Globus pallidus (tissue), 1 donor: Measurements from ENCODE around the gene MAGI1.

Experiments used
- DNase-seq: peaks from one replicate; pipeline ENCODE4 v3.0.0-alpha.2; 2015; ENCODE audit warnings: low spot score

MAGI1 gene

DNA sequence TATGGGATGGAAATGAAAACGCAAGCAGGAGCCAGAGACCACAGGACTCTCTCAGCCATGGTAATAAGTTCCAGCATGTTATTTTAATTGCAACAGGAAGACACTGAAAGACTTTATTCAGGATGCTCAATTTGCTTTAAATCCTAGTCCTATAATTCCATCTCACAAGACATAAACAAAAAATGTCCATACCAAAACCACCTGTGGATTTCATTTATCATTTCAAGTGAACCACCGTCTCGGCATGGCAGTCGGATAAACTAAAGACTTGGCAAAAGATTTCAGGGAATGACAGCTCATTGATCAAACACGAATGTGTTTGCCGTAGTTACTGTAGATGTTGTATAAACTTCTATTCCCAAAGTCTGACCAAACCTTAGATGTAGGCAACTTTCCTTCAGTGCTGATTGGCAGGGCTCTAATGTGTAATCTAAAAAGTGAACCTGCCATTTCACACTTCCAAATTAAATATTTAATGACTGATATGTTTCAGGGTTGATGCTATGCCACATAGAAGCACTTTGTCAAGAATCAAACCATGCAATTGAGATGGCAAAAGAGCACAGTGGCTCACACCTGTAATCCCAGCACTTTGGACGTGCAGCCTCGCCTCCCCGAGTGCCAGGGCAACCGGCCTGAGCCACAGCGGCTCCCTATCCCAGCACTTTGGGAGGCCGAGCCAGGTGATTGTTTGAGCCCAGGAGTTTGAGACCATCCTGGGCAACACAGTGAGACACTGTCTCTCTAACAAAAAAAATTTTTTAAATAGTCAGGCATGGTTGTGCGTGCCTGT is 331.7 kb downstream of the MAGI1 start:
- no peak for DNase-seq

DNA sequence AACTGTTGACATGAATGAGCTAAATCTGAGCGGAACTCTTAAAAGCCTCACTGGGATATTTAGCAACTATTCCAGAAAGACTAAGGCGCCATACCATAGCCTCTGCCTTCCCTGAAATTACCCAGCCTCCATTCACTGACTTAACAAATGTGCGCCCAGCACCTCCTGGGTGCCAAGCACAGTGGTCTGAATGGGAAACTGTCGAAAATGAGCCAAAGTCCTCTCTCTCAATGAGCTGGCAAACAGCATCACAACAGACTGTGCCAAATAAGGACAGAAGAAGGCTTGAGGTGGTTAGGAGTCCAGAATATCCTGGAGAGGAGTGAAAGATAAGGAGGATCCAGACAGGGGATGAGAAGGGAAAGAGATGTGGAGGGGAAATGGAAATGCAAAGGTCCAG is 332.4 kb downstream of the MAGI1 start:
- no peak for DNase-seq

DNA sequence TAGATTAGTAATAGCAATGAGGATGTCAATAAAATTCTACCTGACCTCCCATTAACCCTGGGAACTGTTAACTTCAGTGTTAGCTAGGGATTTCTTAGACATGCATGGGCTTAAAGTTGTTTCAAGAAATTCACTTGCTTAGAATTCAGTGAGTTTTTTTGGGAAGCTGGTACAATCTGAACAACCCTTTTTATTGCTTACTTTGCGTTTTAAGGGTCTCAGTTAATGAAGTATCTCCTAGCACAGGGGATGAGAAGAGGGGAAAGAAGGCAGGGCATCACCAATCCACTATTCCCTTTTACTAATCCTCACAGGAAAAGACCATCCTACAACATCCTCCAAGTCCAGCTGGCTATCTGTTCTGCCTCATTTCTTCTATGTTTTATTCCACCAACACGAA is 334.9 kb downstream of the MAGI1 start:
- no peak for DNase-seq

DNA sequence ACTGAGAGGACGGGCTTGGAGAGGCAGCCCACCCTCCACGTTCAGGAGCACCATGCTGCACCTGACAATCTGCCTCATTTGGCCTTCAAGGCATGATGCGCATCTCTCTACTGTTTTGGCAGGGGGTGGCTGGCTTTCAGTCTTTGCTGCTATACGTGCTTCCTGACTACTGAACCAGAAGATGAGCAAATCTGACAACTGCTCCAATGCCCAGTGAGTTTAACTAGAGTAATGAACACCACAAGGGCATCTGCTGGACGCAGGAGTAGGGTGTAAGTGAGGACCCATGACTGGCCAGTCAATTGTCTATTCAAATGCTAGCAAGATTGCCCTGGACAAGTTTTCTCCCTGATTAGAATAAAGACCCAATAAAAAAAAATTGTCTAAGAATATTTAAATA is 335.7 kb downstream of the MAGI1 start:
- DNase-seq, result no peak

DNA sequence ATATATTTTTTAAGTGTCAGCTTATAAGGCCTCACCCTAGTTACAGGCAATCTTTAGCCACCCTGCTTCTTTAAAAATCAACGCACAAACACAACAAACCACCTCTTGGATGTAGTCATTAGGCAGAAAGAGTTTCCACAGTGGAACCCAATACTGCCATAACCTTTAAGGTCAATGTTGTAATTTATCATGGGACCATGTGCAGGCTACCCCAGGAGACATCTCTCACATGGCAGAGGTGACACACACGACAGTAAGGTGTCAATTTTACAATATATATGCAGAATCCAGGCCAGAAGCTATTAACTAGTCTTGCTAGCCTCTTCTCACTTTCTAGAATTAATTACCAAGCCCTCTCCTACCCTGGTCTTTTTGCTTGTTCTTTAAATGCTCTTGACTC is 336.5 kb downstream of the MAGI1 start:
- no peak for DNase-seq

DNA sequence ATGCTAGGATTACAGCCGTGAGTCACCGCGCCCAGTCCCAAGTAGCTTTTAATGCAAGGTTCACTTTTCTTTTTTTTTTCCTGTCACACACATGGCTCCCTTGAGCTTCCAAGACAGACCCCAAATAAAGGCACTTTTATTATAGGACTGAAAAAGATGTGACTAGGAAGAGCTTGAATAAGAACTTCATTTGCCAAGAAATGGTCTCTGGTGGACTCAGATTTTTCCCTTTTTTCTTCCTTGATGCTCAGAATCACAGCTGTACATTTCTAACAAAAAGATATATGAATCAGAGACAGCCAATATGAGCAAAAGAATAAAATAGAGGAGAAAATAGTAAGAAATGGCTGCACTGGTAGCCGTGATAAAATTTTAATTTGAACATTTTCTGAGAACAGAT is 337.2 kb downstream of the MAGI1 start:
- no peak for DNase-seq

DNA sequence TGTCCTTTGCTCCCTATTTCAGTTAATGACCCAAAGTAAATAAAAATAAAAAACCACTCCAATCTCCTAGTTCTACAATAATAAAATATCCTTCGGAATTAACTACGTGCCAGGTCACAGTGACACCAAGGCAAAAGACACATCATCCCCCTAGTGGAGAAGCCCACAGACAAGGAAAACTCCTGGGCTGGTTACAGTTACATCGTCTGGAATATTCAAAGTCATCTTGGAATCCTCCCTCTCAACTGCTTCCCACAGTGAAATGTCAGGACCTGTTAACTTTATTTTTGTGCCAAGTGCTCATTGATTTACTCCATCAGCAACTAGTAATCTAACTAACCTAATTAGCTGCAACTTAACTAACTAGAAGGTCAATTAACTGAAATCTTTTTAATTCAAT is 349.3 kb downstream of the MAGI1 start:
- no peak for DNase-seq

DNA sequence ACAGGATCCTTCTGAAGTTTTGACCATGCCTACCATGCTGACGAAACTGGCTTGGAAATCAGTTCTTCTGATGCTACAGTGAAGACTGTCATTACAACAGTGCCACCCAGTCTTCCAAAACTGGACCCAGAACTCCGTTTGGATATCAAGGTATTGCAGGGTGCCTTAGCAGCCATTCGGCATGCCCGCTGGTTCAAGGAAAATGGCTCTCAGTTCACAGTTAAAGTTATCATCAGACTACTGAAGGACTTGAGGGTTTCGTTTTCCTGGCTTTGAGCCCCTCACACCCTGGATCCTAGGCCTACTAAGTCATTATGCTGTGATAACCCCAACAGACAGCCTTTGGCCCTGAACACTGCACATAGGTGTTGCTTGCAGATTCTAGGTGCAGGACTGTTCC is 351.0 kb downstream of the MAGI1 start:
- no peak for DNase-seq

DNA sequence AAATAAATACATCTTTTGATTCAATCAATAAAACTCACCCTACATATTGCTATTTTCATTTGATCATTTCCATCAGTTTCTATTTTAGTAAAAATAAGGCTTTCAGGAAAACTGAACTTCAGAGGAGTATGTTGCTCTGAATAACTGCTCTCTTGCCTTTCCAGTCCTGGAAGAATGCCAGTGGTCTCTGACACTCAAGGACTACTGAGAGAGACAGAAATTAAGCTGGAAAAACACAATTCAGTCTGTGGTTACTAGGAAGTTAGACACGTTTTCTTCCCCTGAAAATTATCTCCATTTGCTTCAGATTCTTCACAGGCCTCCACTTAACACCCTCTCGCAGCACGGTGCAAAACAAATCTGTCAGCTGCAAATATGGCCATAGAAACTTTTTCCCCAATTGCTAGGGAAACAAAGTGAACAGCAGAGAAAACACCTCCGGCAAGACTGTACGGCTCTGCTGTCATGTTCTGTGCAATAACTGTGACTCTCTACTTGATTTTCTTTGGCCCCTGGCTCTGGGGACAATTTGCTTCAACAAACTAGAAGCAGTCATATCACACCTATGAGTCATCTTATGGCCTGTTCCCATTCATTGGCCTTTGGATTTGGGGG is 353.0 kb downstream of the MAGI1 start:
- DNase-seq, result peak; percentile 24

DNA sequence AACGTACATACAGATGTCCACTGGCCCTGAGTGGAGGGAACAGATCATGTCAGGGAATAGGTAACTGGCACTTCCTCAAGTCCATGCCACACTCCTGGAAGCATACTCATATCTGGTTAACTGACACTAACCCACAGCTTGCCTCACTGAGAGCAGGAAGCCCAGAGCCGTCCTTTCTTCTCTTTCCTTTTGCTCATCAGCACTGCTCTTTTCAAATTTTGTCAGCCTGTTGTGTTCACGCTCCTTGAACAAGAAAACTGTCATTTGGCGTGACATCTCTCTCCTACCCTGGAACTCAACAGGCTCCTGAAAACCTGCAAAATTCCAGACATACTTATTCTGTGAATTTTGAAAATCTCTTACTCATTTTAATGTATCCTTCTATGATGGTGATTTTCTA is 360.2 kb downstream of the MAGI1 start:
- no peak for DNase-seq

DNA sequence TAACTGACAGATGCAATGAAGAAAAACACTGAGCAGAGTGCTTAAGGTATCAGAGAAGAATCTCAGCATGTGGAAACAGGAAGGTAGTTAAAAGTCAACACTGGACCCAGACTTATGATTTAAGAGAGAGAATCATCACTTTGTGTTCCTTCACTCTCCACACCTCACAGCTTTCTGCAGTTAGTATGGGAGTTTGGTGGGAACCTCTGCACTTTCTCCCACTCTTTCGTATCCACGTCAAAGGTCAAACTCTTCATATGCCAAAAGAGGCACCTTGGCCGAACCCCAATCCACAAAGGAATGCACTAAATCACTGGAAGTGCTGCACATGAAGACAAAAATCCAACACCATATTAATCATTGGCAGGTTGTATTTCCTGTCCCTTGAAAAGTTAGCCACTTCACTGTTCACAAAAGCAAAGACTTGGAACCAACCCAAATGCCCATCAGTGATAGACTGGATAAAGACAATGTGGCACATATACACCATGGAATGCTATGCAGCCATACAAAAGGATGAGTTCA is 361.2 kb downstream of the MAGI1 start:
- no peak for DNase-seq

DNA sequence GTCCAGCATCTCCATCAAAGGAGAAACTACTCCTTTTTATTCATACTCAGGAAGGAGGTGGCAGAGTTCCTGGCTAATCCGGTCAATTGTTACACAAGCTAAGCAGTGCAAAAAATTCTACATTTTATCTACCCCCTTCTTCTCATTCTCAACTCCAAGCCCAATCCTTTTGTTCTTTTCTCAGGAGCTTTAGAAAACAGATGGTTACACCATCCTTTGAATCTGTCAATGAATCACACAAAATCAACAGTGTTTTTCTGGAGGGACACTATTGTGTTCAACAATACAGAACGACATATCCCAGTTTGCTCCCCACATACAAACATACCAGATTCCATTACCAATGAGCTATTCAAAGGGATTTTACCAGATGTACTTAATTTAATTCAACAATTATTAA is 362.1 kb downstream of the MAGI1 start:
- no peak for DNase-seq

DNA sequence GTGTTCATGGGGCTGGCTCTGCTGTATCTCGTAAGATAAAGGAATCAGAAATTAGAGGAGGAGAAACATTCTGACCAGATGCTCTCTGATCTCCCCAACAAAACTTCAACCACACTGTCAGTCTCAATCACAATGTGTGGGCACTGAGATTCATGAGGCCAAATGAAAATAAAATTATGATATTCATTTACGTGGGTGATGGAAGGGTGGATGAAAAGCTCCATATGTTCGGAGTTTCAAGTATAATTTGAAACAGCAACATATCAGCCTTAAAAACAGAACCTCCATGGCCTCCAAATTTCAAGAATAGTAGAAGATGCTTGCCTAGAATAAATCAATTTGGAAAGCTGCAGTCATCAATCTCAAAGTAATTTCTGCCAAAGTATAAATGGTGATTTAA is 363.7 kb downstream of the MAGI1 start:
- no peak for DNase-seq

DNA sequence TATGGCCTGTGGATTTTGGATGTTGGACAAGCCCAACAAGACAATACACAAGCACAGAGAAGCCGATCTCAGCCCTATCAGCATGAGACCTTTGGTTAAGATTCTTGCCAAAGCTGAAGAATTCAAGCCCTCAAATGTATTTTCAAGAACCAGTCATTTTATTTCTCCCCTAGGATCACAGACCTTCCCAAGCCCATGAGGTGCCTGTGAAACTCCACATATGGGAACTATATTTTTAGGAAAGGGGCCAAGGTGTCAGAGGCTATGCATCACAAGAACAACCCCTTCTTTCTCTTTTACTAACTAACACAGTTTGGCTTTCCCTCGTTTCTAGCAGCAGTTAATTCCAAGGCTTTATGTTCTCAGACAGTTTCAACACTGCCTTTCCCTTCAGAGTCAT is 364.5 kb downstream of the MAGI1 start:
- DNase-seq, result no peak

DNA sequence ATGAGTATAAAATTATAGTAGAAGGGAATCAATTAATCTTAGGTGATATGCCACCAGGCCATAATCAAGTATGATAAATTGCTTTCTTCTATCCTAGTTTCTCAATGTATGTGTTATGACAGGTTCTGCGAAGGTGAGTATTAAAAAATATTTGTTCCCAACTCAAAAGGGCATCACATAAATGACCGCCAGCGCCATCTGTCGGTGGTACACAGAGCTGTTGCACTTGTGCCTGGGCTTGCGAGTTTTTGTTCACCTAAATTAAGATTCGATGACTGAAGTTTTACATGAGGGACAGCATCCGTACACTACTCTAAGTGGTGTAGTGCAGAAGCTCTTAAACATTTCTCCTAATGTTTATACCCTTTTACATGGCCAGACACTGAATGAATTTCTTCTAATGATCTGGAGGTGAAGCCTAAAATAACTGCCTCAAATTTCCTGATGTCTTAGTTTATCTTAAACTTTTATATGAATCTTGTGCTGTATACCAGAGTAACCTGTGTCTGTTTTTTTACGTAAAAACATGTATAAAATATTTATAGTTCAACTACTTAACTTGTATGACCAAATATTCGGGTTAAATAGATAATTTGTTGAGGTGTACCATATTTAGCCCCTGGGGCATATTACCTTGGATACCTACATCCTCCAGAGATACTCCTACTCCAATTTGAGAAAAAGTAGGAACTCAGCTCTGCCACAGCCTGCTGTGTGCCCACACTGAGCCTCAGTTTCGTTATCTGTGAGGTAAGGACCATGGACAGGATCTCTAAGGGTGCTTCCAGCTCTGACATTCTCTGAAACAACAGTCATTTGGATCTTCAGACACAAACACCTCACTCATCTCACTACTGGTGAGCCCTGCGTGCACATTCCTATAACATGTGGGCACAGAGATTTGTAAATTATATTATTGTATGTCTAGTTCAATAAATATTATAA is 365.6 kb downstream of the MAGI1 start:
- peak; percentile 45 for DNase-seq

DNA sequence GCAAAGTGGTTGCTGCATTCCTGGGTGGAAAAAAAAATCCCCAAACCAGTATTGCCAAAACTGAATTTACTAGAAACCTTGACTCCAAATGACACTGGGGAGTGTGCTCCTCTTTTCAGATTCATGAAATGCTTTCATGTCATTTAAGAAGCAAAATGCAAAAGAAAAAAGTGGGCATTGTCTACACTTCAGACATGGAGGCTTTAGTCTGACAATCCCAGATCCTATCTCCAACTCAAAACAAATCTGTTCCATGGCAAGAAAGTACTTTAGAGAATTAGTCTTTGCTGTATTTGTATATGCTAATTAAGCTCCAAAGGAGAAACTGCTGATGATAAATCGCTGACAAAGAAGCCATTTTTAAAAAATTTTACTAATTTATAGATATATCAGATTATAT is 366.7 kb downstream of the MAGI1 start:
- no peak for DNase-seq

DNA sequence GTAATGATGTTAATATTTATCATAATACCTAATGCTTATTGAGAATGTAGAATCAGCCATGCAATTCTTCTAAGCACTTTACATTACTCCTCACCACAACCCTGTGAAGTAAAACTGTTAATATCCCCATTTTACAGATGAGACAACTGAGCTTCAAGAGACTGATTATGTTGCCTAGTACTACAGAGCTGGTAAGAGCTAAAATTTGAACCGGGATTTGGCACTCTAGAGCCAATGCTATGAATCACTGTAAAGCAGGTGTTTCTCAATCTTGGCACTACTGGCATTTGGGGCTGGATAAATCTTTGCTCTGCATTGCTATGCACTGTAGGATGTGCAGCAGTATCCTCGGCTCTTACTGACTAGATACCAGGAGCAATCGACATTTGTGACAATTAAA is 367.7 kb downstream of the MAGI1 start:
- no peak for DNase-seq

DNA sequence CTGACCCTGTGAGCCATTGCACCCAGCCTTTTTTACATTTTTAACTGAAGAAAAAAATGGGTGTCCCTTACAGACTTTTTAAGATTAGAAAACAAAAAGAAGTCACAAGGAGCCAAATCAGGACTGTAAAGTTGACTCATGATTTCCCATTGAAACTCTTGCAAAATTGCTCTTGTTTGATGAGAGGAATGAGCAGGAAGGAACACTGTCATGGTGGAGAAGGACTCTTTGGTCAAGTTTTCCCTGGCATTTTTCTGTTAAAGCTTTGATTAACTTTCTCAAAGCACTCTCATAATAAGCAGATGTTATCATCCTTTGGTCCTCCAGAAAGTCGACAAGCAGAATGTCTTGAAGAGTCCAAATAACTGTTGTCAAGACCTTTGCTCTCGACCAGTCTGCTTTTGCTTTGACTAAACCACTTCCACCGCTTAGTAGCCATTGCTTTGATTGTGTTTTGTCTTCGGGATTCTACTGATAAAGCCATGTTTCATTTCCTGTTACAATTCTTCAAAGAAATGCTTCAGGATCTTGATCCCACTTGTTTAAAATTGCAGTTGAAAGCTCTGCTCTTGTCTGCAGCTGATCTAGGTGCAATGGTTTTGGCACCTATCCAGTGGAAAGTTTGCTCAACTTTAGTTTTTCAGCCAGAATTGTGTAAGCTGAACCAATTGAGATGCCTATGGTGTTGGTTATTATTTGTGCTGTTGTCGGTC is 369.4 kb downstream of the MAGI1 start:
- no peak for DNase-seq

DNA sequence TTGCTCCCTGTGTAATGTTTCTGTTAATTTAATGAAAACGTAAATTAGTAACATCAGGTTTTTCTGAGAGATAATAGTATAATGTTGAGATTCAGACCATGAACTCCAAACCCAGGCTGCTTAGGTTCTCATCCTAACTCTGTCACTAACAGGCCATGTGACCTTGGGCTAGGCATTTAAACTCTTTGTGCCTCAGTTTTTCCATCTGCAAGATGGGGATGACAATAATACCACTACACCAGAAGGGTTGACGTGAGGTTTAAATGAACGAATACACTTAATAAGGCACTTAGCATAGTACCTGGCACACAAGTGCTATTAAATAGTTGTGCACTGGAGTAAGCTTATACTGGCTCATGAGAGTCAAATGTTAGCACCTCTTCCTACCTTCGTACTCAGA is 370.8 kb downstream of the MAGI1 start:
- no peak for DNase-seq

DNA sequence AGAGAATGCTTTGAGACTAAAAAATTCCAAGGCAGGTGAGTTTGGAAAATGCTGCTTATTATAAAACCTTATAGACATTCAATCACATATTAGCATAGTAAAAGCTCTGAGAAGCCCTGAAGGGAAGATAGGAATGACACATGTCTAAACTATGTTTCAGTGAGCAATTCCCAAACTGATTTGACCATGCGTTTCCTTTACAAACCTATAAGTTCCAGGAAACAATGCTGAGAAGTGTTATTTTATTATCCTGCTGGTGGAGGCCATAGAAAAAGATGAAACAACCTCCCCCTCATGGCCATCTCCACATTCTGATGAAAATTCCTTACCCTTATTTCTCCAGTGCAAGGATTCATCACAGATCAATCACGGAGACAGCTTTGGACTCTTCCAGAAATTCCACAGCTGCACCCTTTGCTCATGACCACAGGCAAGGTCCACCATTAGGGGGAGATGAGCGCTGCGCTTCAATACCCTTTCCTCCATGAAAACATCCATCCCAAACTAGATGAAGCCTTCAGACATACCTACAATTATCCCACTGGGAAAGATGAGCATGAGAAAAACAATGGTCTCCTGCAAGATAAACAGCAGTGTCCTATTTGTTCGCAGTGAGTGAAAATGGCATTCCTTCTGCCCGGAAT is 372.1 kb downstream of the MAGI1 start:
- no peak for DNase-seq

DNA sequence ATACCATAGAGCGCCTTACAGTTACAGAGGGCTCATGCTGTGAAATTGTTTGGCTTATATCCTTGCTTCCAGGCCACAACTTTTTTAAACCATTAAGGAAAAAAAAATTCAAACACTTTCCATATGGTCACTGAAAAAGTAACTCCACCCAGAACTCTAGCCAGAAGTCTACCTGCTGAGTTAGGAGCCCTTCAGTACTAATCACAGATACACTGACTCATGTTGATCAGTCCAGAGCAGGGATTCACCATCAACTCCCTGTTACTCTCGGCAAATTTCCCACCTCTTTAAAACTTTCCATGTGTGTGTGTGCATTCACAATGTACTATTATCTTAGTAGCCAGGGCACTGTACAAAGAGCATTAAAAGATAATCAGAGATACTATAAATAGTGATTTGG is 372.8 kb downstream of the MAGI1 start:
- no peak for DNase-seq

DNA sequence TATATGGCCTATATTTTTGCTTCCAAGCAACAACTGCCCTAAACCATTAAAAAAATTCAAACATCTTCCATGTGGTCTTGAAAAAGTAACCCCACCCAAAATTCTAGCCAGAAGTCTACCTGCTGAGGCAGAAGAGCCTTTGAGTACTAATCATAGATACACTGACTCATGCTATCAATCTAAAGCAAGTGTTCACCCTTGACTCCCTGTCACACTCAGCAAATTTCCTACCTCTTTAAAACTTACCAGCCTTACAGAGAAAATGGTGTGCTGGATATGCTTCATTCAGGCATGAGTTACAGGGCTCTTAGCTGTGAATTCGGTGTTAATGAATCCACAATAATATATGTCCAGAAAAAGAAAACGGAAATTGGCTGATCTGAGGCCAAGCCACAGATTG is 373.8 kb downstream of the MAGI1 start:
- no peak for DNase-seq
